Activated T-cell treated with anti-CD3 and anti-CD28 coated beads, Interleukin-2, amount 50 U/mL, for 48 hours (primary cell): Measurements from ENCODE around the gene HIC1.
"Not testable (repeated sequence)": the region's sequence is repeated elsewhere in the genome, so short reads cannot be mapped to it uniquely, and the experiment has no call there.

ENCODE experiments used
- DNase-seq, 2 experiments: peaks; one replicate each; pipeline ENCODE4 v3.0.0-alpha.2; 2020

HIC1 gene

GRCh38 chr17:2054512-2055291, at the start of gene HIC1:
Gene HIC1, plus strand, starts transcription at chr17:2055103. Its CDS starts 1,588 bp downstream, at chr17:2056691.
- peak; percentile 87 to 92 for DNase-seq

GRCh38 chr17:2008332-2009126, 46.4 kb upstream of the HIC1 start:
- no peak for DNase-seq

GRCh38 chr17:2009737-2010136, 45.2 kb upstream of the HIC1 start:
- DNase-seq, result no peak

GRCh38 chr17:2011411-2012371, 43.2 kb upstream of the HIC1 start:
- DNase-seq, result no peak

- no peak for DNase-seq
Measured at GRCh38 chr17:2012499-2012898, 42.4 kb upstream of the HIC1 start.

- DNase-seq, result not testable (repeated sequence)
Measured at GRCh38 chr17:2013220-2013993, 41.5 kb upstream of the HIC1 start.

- no peak for DNase-seq
Measured at GRCh38 chr17:2013994-2014317, 40.9 kb upstream of the HIC1 start.

- no peak for DNase-seq
Measured at GRCh38 chr17:2015314-2015713, 39.6 kb upstream of the HIC1 start.

- no peak for DNase-seq
Measured at GRCh38 chr17:2016494-2016893, 38.4 kb upstream of the HIC1 start.

- DNase-seq, result no peak
Measured at GRCh38 chr17:2017274-2017941, 37.5 kb upstream of the HIC1 start.

GRCh38 chr17:2018716-2019510, 36.0 kb upstream of the HIC1 start:
- DNase-seq, result no peak

- no peak for DNase-seq
Measured at GRCh38 chr17:2019723-2020122, 35.2 kb upstream of the HIC1 start.

GRCh38 chr17:2020721-2021120, 34.2 kb upstream of the HIC1 start:
- no peak for DNase-seq

- DNase-seq, result no peak
Measured at GRCh38 chr17:2022647-2023240, 32.2 kb upstream of the HIC1 start.

- DNase-seq, result no peak
Measured at GRCh38 chr17:2023256-2023655, 31.6 kb upstream of the HIC1 start.

GRCh38 chr17:2023692-2024571, 31.0 kb upstream of the HIC1 start:
- peak; percentile 42 to 53 for DNase-seq

GRCh38 chr17:2024572-2025219, 30.2 kb upstream of the HIC1 start:
- peak; percentile 30 to 40 for DNase-seq

GRCh38 chr17:2025220-2025621, 29.7 kb upstream of the HIC1 start, which contains the start of gene RTN4RL1:
Gene RTN4RL1, minus strand, starts transcription at chr17:2025334. Its CDS starts 469 bp downstream, at chr17:2024865.
- DNase-seq, result peak; percentile 65 to 70
